ENCODE results near the gene OAS1.

OAS1 gene

DNA sequence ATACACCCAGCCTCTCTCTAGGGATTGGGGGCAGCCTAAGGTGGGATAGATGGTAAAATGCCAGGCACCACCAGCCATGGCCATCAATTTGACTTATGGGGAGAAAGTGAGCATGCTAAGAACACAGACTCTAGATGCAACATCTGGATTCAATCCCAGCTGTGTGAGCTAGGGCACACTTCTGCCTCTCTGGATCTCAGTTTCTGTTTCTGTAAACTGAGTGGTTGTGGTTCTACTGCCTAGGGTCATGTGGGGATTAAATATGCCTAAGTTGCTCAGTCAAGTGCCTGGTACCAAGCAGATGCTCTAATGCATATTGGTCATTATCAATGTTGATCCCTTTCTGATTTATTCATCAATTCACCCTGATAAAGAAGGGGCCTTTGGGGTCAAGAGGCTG lies 12.6 kb upstream of the OAS1 start:
- no peak for DNase-seq (ENCODE audit: extremely low read depth, low read depth)
- TF ChIP-seq, protein P1, sequence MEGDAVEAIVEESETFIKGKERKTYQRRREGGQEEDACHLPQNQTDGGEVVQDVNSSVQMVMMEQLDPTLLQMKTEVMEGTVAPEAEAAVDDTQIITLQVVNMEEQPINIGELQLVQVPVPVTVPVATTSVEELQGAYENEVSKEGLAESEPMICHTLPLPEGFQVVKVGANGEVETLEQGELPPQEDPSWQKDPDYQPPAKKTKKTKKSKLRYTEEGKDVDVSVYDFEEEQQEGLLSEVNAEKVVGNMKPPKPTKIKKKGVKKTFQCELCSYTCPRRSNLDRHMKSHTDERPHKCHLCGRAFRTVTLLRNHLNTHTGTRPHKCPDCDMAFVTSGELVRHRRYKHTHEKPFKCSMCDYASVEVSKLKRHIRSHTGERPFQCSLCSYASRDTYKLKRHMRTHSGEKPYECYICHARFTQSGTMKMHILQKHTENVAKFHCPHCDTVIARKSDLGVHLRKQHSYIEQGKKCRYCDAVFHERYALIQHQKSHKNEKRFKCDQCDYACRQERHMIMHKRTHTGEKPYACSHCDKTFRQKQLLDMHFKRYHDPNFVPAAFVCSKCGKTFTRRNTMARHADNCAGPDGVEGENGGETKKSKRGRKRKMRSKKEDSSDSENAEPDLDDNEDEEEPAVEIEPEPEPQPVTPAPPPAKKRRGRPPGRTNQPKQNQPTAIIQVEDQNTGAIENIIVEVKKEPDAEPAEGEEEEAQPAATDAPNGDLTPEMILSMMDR (IDR thresholded peaks at IDR 0.05; ENCODE audit: low read depth, low read length, missing control alignments) = no peak
- no peak overlapping the region for H3K4me3 ChIP-seq (replicated peaks; ENCODE audit: low read depth, low read length)

DNA sequence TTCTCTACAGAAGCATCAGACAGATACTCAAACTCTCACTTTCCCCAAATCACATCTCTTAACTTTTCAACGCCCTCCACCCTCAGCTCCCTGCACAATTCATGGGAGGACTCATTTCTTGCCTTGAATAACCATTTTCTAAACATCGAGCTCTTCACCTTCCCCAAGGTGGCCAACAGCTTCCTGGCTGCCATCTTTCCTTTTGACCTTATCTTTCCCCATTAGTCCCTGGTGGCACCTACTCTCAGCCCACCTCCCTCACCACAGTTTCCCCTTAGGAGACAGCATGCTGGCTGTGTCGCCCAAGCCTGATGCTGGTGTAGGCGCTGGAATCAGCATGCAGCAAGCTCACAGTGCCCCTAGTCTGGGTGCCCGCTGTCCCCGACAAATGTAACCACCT lies 8.4 kb upstream of the OAS1 start:
- TF ChIP-seq, protein P1 (IDR thresholded peaks at IDR 0.05; ENCODE audit: low read depth, low read length, missing control alignments) = no peak
- DNase-seq (ENCODE audit: extremely low read depth, low read depth) = no peak
- no peak overlapping the region for H3K4me3 ChIP-seq (replicated peaks; ENCODE audit: low read depth, low read length)

DNA sequence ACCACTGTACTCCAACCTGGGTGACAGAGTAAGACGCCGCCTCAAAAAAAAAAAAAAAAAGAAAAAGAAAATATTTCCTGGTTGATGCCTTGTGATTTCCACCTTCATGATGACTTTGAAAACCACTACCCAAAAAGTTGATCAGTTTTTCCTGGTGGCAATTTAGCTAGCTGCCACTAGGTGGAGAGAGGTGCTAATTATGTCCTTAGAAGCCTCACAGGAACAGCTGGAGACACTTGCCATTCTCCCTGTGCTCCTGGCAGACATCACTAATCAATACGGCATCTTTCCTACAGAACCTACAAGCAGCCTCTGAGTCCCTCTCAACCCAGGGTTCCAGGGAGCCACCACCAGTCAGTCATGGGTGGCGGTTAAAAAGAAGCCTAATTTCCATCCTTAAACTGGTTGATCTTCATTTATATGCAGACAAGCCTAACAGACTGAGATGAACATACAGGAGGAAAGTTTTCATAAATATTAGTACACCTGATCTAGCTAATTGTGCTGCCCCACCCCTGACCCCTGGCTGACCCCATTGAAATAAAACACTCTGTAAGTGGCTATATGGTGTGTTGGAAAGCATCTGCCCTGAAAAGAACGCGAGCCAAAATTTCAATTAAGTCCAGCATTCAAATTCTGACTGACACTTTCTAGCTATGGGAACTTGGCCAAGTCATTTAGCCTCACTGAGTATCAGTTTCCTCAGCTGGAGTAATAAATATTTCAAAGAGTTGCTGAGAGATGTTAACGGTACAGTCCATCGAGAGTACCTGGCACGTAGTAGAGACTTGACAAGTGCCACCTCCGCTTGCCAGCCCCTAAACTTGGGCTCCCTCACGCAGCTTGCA lies 6.2 kb upstream of the OAS1 start:
- H3K4me3 ChIP-seq (replicated peaks; ENCODE audit: low read depth, low read length) = no peak overlapping the region
- DNase-seq (ENCODE audit: extremely low read depth, low read depth) = peak; percentile 15
- TF ChIP-seq, protein P1 (IDR thresholded peaks at IDR 0.05; ENCODE audit: low read depth, low read length, missing control alignments) = peak; percentile 74

DNA sequence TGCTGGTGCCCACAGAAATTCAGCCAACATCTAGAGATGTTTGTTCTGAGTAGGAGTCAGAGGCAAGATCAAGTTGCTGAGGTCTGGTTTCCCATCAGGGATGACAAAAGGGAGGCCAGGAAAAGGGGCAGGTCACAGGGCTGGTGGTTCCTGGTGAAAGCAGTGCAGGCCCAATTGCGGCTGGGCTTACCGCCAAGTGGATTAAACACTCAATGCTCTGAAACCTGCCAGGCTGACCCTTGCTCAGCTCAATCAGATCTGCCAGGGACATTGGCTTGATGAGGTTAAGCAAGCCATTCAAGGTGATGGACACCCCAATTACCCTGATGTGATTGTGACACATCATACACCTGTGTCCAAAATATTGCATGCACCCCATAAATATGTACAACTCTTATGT lies 5.5 kb upstream of the OAS1 start:
- DNase-seq (ENCODE audit: extremely low read depth, low read depth) = no peak
- no peak overlapping the region for H3K4me3 ChIP-seq (replicated peaks; ENCODE audit: low read depth, low read length)
- TF ChIP-seq, protein P1 (IDR thresholded peaks at IDR 0.05; ENCODE audit: low read depth, low read length, missing control alignments) = no peak

DNA sequence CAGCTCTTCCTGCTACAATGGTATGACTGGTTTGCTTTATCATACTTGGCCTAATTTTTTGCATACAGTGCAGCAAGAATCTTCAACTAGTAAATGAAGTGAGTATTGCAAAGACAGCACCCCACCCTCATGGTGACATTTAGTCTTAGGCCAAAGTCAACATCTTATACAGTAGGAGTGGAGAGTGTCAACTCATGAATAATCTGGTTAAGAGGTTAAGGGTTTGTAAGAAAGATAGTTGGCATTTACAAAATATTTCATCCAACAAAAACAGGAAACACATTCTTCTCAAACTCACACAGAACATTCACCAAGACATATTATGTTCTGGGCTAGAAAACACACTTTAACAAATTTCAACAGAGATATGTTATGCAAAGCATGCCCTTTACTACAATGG lies 2.2 kb upstream of the OAS1 start:
- TF ChIP-seq, protein P1 (IDR thresholded peaks at IDR 0.05; ENCODE audit: low read depth, low read length, missing control alignments) = no peak
- no peak for DNase-seq (ENCODE audit: extremely low read depth, low read depth)
- no peak overlapping the region for H3K4me3 ChIP-seq (replicated peaks; ENCODE audit: low read depth, low read length)

- H3K4me3 ChIP-seq (replicated peaks; ENCODE audit: low read depth, low read length) = no peak overlapping the region
- no peak for DNase-seq (ENCODE audit: extremely low read depth, low read depth)
- TF ChIP-seq, protein P1 (IDR thresholded peaks at IDR 0.05; ENCODE audit: low read depth, low read length, missing control alignments) = no peak
These were observed 1.2 kb upstream of the OAS1 start for GRCh38 chr12:112905451-112906089.

Data from HFF-Myc (cell line).